ENCODE data around the gene SULT1A2. TPM values are rescaled to one million over a fixed set of nuclear protein-coding genes. Genes with fewer than 3 reads are reported as not detected.
"Not testable (repeated sequence)": the region's sequence is repeated elsewhere in the genome, so short reads cannot be mapped to it uniquely, and the experiment has no call there.

The SULT1A2 gene
- total RNA-seq, 1 experiment from 2014 or later, result 0.43 TPM

DNA sequence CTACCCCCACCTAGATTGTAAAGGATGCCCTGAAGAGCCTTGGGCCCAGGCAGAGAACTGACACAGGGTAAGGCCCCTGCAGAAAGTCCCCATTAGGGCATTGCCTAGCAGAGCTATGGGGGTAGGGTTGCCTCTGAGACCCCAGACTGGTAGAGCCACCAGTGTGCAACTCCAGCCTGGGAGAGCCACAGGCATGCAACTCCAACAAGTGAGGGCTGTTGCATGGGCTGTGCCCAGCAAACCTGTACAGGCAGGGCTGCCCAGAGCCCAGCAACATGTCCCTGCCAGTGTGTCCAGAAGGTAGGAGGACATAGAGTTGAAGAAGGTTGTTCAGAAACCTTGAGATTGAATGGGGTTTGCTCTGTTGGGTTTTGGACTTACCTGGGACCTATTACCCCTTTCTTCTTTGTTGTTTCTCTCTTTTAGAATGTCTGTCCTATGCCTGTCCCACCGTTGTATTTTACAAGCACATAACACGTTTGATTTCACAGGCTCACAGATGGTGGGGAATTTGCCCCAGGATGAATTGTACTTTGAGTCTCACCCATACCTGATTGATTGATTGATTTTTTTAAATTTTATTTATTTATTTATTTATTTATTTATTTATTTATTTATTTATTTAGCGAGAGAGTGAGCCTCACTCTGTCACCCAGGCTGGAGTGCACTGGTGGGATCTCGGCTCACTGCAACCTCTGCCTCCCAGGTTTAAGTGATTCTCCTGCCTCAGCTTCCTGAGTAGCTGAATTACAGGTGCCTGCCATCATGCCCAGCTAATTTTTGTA, 26.7 kb downstream of the SULT1A2 start:
- ChIA-PET CTCF (no interaction called here), POLR2A (no interaction called here)
- Histone ChIP-seq H3K27me3 (replicated peaks; ENCODE audit: control insufficient read depth, insufficient read depth, low read length) (no peaks in the 10 kb centered on the region), H3K9me3 (peaks cover 13% of the 10 kb centered on the region; the same call in 1 of the 2 replicates), H3K4me3 (ENCODE audit: low read depth, low read length) (no peak overlapping the region), H3K36me3 (ENCODE audit: control insufficient read depth, insufficient read depth, low read length) (no peaks in the 10 kb centered on the region), H3K4me1 (no peaks in the 10 kb centered on the region)
- Mint-ChIP-seq H3K9me3 (ENCODE audit: unreplicated experiment) (peaks cover 21% of the 10 kb centered on the region), H3K4me1 (ENCODE audit: low read depth, unreplicated experiment) (peaks cover 8% of the 10 kb centered on the region), H3K27me3 (ENCODE audit: insufficient read depth, unreplicated experiment) (no peaks in the 10 kb centered on the region), H3K36me3 (ENCODE audit: insufficient read depth, unreplicated experiment) (peaks cover 6% of the 10 kb centered on the region), H3K4me3 (ENCODE audit: unreplicated experiment) (no peak overlapping the region), H3K27ac (ENCODE audit: unreplicated experiment) (no peak overlapping the region)
- TF ChIP-seq, protein P1, sequence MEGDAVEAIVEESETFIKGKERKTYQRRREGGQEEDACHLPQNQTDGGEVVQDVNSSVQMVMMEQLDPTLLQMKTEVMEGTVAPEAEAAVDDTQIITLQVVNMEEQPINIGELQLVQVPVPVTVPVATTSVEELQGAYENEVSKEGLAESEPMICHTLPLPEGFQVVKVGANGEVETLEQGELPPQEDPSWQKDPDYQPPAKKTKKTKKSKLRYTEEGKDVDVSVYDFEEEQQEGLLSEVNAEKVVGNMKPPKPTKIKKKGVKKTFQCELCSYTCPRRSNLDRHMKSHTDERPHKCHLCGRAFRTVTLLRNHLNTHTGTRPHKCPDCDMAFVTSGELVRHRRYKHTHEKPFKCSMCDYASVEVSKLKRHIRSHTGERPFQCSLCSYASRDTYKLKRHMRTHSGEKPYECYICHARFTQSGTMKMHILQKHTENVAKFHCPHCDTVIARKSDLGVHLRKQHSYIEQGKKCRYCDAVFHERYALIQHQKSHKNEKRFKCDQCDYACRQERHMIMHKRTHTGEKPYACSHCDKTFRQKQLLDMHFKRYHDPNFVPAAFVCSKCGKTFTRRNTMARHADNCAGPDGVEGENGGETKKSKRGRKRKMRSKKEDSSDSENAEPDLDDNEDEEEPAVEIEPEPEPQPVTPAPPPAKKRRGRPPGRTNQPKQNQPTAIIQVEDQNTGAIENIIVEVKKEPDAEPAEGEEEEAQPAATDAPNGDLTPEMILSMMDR (IDR thresholded peaks at IDR 0.05; ENCODE audit: insufficient read depth in 1 of 2, low read depth in 1 of 2, low read length in 1 of 2, severe bottlenecking in 1 of 2, unreplicated experiment in 1 of 2), result no peak
- no peak for DNase-seq
- no TSS peak for BruUV-seq (replicated peaks)
- intact Hi-C loops (cut with micrococcal nuclease; ENCODE audit: unreplicated experiment), result no loop called here

- CTCF ChIA-PET, result no interaction called here
- Histone ChIP-seq H3K4me1 (no peaks in the 10 kb centered on the region), H3K4me3 (ENCODE audit: low read depth, low read length) (no peak overlapping the region), H3K9me3 (peaks cover 13% of the 10 kb centered on the region; the same call in 1 of the 2 replicates), H3K36me3 (ENCODE audit: control insufficient read depth, insufficient read depth, low read length) (no peaks in the 10 kb centered on the region), H3K27me3 (replicated peaks; ENCODE audit: control insufficient read depth, insufficient read depth, low read length) (no peaks in the 10 kb centered on the region)
- H3K27ac Mint-ChIP-seq (ENCODE audit: unreplicated experiment), result no peak overlapping the region
- peaks cover 8% of the 10 kb centered on the region for H3K4me1 Mint-ChIP-seq (ENCODE audit: low read depth, unreplicated experiment)
- peaks cover 21% of the 10 kb centered on the region for H3K9me3 Mint-ChIP-seq (ENCODE audit: unreplicated experiment)
- TF ChIP-seq, protein P1 (IDR thresholded peaks at IDR 0.05; ENCODE audit: insufficient read depth in 1 of 2, low read depth in 1 of 2, low read length in 1 of 2, severe bottlenecking in 1 of 2, unreplicated experiment in 1 of 2), result no peak
- no peak for DNase-seq
- BruUV-seq (replicated peaks), result no TSS peak
- intact Hi-C loops (cut with micrococcal nuclease; ENCODE audit: unreplicated experiment), result no loop called here
- H3K4me3 Mint-ChIP-seq (ENCODE audit: unreplicated experiment), result no peak overlapping the region
- H3K36me3 Mint-ChIP-seq (ENCODE audit: insufficient read depth, unreplicated experiment), result peaks cover 9% of the 10 kb centered on the region
- no peaks in the 10 kb centered on the region for H3K27me3 Mint-ChIP-seq (ENCODE audit: insufficient read depth, unreplicated experiment)
- POLR2A ChIA-PET, result interaction anchor here (0.7 kb wide), 1 partner anchor 11 kb away, joined by 5 read pairs; no protein-coding TSS in a partner anchor
These were observed 27.8 kb downstream of the SULT1A2 start for GRCh38 chr16:28569021-28569420.

DNA sequence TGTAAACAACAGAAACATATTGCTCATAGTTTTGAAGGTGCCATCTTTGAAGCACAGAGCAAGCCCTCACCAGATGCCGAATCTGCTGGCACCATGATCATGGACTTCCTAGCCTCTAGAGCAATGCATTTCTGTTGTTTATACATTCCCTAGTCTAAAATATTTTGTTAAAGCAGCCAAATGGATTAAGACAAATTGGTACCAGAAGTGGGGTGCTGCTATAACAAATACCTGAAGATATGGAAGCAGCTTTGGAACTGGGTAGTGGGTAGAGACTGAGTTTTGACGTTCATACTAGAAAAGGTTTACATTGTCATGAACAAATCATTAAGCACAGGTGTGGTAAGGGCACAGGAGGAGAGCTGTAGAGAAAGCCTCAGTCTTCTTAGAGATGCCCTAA, 29.6 kb downstream of the SULT1A2 start:
- peaks cover 21% of the 10 kb centered on the region for H3K9me3 Mint-ChIP-seq (ENCODE audit: unreplicated experiment)
- H3K4me1 Mint-ChIP-seq (ENCODE audit: low read depth, unreplicated experiment), result peaks cover 8% of the 10 kb centered on the region
- intact Hi-C loops (cut with micrococcal nuclease; ENCODE audit: unreplicated experiment), result no loop called here
- DNase-seq, result no peak
- H3K27me3 Mint-ChIP-seq (ENCODE audit: insufficient read depth, unreplicated experiment), result no peaks in the 10 kb centered on the region
- no TSS peak for BruUV-seq (replicated peaks)
- TF ChIP-seq, protein P1 (IDR thresholded peaks at IDR 0.05; ENCODE audit: insufficient read depth in 1 of 2, low read depth in 1 of 2, low read length in 1 of 2, severe bottlenecking in 1 of 2, unreplicated experiment in 1 of 2), result no peak
- H3K36me3 Mint-ChIP-seq (ENCODE audit: insufficient read depth, unreplicated experiment), result peaks cover 11% of the 10 kb centered on the region
- no peak overlapping the region for H3K27ac Mint-ChIP-seq (ENCODE audit: unreplicated experiment)
- ChIA-PET CTCF (no interaction called here), POLR2A (no interaction called here)
- Histone ChIP-seq H3K4me1 (peaks cover 2% of the 10 kb centered on the region), H3K9me3 (peaks cover 13% of the 10 kb centered on the region; the same call in 1 of the 2 replicates), H3K27me3 (replicated peaks; ENCODE audit: control insufficient read depth, insufficient read depth, low read length) (no peaks in the 10 kb centered on the region), H3K4me3 (ENCODE audit: low read depth, low read length) (no peak overlapping the region), H3K36me3 (ENCODE audit: control insufficient read depth, insufficient read depth, low read length) (no peaks in the 10 kb centered on the region)
- no peak overlapping the region for H3K4me3 Mint-ChIP-seq (ENCODE audit: unreplicated experiment)

GRCh38 chr16:28566233-28566925, 30.5 kb downstream of the SULT1A2 start:
- DNase-seq; CTCF ChIA-PET; POLR2A ChIA-PET; BruUV-seq (replicated peaks); H3K4me3 Mint-ChIP-seq (ENCODE audit: unreplicated experiment); H3K36me3 ChIP-seq (ENCODE audit: control insufficient read depth, insufficient read depth, low read length); H3K27me3 ChIP-seq (replicated peaks; ENCODE audit: control insufficient read depth, insufficient read depth, low read length); intact Hi-C loops (cut with micrococcal nuclease; ENCODE audit: unreplicated experiment); H3K4me1 Mint-ChIP-seq (ENCODE audit: low read depth, unreplicated experiment); H3K27me3 Mint-ChIP-seq (ENCODE audit: insufficient read depth, unreplicated experiment); H3K4me3 ChIP-seq (ENCODE audit: low read depth, low read length); H3K27ac Mint-ChIP-seq (ENCODE audit: unreplicated experiment): not testable (repeated sequence)
- Histone ChIP-seq H3K9me3 (peaks cover 13% of the 10 kb centered on the region; the same call in 1 of the 2 replicates), H3K4me1 (peaks cover 11% of the 10 kb centered on the region)
- Mint-ChIP-seq H3K9me3 (ENCODE audit: unreplicated experiment) (peaks cover 21% of the 10 kb centered on the region), H3K36me3 (ENCODE audit: insufficient read depth, unreplicated experiment) (peaks cover 11% of the 10 kb centered on the region)
